ENCODE results near the gene CHI3L2. TPM values are rescaled to one million over a fixed set of nuclear protein-coding genes. Genes with fewer than 3 reads are reported as not detected.

The CHI3L2 gene, protein sequence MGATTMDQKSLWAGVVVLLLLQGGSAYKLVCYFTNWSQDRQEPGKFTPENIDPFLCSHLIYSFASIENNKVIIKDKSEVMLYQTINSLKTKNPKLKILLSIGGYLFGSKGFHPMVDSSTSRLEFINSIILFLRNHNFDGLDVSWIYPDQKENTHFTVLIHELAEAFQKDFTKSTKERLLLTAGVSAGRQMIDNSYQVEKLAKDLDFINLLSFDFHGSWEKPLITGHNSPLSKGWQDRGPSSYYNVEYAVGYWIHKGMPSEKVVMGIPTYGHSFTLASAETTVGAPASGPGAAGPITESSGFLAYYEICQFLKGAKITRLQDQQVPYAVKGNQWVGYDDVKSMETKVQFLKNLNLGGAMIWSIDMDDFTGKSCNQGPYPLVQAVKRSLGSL
- 0.92 and 1.2 TPM in 2 replicates for total RNA-seq (2014; rRNA removed; shearing (Covaris generic))
- polyA plus RNA-seq (2014; cell fraction: nucleus; rRNA removed) = not detected in 2 replicates

DNA sequence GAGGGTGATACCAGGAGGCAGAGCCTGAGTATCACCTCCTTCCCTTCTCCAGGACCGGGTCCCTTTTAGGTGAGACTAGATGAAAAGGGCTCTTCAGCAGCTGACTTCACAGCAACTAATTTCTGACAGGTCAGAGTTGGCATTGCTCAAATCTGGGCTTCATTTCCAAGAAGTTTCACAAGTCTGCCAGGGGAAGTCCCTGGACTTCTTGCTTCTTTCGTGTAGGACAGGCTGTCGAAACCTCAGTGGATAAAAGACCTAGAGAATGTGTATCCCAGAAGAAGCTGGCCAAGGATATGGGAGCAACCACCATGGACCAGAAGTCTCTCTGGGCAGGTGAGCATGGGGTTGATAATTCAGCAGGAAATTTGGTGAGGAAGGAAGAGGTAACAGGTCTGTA lies at the start of gene CHI3L2:
CHI3L2 (plus strand) TSS at position 280 of the 400 bp plus-strand sequence; CDS start at position 297, 17 bp downstream.
- DNase-seq (ENCODE audit: extremely low read depth, low read depth) = no peak

DNA sequence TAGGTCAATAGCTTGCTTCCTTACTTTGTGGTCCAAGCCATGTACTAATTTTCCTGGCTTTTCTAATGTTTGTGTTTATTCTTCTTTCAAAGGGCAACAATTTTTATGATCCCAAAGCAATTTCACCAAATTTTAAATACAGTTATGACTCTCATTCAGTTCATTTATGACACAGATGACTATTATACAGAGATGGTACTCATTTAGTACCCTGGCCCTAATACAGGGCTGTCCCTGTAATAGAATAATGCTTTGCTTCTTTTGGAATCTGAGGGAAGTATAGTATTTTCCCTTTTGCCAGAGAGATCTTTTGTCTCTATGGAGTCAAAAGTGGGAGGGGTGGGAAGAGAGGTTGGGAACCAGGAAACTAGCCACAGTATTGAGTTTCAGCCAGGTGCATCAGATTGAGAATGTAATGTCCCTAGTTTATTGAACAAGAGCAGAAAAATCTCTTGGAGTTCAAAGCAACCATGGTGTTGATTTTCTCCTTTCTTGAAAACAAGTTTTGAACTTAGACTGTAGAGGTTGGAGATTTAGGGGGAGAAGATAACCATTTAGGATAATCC lies 47.5 kb upstream of the CHI3L2 start:
- DNase-seq (ENCODE audit: extremely low read depth, low read depth) = no peak

DNA sequence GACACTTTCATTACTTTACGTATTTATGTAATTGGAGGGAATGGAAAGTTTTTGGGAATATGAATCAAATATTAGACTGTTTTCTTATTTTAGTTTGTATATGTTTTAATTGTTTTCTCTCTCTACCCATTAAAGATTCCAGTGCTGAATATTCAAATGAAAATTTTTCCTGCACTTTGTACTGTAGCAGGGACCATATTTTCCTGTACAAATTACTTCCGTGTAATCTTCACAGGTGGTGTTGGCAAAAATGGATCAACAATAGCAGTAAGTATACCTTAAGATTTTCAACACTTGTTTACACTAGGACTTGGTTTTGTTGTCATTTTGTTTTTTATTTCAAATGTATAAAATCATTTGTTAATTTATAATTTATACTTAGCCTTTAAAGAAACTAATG lies 45.5 kb upstream of the CHI3L2 start:
- no peak for DNase-seq (ENCODE audit: extremely low read depth, low read depth)

DNA sequence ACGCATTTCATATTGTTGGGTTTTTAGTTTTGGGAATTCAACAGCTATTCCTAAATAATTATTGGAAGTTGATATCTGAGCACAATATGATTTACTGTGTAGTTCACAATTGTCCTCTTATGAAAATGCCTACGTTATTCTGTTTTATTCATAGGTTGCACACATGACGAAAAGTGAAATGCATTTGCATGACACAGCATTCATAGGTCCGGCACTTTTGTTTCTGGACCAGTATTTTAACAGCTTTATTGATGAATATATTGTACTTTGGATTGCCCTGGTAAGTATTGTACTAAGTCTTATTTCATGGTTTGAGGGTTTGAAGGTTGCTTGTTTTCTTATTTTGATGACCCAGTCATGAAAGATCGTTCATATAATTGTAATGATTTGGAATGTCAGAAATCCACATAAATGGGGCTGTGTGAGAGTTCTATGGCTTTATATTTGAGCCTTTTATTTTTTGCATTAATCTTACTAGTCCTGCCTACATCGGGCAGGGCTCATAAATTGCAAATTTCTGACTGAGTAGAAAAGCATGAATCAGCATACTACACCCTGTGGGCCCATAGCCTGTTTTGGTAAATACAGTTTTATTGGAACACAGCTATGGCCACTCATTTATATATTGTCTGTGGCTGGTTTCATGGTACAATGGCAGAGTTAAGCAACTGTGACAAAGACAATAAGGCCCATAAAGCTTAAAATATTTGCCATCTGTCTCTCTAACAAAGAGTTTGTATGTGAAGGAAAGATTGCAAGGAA lies 44.0 kb upstream of the CHI3L2 start:
- no peak for DNase-seq (ENCODE audit: extremely low read depth, low read depth)

DNA sequence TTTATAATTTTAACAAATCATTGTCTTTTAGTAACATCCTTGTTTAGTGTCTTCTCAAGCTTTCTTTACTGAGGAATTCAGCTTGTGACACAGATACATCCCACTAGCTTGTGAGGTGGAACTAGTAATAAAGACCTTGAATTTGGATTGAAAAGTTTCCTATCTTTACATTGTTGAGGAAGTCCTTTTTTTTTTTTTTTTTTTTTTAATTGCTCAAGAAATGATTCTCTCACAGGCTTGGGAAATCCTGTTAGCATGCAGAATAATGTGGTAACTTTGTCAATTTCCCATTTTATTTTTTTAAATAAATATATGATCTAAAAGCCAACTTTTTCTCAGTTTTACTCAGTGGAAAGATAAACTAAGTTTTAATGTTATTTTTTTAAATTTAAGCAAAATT lies 42.9 kb upstream of the CHI3L2 start:
- no peak for DNase-seq (ENCODE audit: extremely low read depth, low read depth)

DNA sequence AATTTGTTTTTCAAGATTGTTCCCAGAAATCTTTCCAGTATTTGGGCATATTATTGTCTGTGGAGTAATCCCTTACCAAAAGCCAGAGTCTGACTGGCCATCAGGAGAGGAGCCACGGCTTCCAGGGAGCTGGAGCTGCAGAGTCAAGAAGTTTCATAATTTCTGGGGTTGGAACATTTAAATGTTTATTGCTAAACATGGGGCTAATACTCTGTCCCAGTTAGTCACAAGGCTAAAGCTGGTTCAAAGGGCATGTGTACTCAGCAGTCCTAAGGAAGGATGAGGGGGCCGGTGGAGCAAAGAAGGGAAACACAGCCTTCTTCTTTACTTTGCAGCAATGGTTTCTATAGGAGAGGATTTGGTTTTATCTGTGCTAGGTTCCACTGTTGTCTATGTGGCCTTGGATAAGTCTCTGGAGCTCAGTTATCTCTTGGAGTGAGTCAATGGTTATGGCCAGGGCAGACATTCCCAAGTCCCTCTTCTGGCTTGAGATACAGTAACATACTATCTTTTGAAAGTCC lies 36.5 kb upstream of the CHI3L2 start:
- no peak for DNase-seq (ENCODE audit: extremely low read depth, low read depth)

DNA sequence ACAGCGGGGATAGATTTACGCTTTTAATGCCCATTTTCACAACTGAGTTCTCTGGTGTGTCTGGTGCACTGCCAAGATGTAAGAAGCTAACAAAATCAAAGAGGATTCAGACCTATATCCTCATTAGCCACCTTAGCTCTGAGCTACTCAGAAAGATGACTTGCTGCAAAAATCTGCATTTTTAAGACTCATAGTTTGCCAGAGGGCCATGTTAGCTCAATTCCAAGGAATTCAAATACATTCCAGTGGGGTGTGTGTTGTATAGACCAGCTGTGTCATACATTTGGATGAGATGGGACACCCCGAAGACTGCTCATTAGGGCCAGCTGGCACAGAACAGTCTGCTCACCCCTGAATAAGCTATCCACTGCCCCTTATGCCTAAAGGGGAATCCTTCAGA lies 36.0 kb upstream of the CHI3L2 start:
- DNase-seq (ENCODE audit: extremely low read depth, low read depth) = no peak

DNA sequence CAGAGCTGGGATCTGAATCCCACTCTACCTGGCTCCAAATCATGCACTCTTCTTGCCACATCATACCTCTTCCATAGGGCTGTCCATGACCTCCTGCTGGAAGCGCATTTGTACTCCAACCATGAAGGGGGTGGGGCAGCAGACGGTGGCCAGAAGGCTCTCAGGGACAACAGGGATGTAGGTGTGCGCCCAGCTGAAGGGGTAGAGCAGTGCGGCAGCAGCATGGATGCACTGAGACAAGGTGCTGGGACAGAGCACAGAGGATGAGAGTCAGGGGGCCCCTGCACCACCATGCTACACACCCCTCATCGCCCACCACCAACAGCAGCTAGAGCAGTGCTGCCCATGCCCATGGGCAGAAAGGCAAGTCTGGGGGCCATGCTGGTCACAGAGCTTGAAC lies 35.4 kb upstream of the CHI3L2 start:
- no peak for DNase-seq (ENCODE audit: extremely low read depth, low read depth)

DNA sequence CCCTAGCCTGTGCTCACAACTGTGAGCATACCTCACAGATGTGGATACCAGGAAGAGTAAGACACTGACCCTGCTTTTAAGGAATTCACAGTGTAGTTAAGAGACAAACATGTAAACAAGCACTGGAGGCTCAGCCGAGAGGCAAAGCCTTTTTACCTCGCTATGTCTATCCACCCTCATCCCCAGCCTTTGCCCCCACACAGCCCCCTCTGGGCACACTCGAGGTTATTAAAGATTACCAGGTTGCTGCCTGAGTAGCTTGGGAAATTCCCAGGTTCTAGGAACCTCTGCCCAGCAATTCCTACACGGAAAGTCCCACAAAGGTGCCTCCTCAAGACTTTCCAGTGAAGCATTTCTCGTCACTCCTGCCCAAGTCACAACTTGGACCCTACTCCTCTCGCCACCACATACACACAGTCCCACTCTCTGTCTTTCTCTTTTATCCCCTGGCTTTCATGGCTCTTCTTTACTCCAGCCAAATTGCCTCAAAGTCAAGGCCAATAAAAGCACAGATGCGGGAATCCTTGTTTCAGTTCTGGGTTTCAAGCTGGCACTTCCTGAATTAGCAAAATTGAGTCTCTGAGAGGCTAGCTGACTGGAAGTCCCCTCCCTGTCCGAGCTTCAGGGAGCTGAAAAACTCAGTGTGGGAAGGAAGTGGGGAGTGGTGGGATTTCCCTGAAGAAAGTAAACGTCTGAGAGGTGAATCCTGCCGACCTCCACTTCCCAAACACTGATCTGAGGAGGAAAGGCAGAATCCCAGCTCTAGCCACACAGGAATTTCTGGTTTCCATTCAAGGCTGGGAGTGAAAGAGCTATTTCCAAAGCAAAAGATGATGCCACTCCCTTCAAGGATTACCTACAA lies 34.6 kb upstream of the CHI3L2 start:
- DNase-seq (ENCODE audit: extremely low read depth, low read depth) = no peak

DNA sequence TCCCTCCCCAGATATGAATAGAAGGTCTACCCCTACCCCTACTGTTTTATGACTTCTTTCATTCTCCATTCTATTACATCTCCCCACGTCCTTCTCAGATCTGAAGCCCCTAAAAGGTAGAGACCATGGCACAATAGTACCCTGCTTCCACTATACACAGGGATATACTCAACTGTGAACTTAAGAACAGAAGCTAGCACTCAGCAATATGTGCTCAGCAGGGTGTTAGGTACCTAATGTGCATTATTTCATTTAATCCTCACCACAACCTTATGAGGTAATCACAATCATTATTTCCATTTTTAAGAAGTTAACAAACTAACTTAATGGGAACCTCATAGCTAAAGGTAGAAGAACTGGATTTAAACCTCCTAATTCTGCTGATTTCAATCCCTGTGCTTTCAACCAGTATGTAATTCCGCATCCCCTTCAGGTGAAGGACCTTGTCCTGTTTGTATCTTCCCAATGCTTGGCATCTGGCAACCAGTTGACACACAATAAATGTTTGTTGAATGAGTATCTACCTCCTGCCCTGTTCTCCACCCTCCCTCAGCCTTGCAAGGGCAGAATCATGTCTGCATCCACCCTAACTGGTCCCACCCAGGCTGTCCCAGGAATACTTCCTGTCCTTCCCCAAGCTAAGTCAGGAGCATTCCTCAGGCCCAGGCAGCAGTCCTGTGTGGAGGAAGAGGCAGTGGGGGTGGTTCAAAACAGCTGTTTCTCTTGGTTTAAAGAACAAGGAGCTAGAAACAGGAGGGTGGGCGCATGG lies 33.6 kb upstream of the CHI3L2 start:
- no peak for DNase-seq (ENCODE audit: extremely low read depth, low read depth)

DNA sequence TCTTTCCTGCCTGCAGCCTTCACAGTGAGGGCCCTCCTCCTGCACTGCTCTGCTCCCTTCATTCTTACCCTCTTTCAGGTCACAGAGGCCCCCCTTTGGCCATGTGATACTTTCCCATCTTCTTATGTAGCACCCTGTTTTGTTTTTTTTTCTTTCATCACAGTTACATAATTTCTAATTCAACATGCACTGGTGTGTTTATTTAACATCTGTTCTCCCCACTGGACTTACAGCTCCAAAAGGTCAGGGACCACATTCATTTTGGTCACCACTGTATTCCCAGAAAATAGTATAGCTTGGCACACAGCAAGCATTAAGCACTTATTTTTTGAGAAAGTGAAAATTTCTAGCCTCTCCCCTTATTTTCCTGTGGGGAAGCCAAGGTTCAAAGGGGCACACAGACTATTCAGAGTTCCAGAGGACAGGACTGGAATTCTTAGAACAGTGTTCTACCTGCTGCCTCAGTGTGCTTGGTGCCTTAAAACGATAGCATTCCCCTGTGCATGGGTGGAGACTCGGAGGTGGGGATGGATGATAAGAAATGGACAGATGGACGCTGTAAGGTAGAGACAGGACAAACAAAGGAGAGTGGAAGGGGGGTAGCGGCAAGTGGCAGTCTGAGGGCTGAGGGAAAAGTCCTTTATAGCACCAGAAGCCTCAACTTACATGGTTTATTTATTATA lies 32.4 kb upstream of the CHI3L2 start:
- no peak for DNase-seq (ENCODE audit: extremely low read depth, low read depth)

DNA sequence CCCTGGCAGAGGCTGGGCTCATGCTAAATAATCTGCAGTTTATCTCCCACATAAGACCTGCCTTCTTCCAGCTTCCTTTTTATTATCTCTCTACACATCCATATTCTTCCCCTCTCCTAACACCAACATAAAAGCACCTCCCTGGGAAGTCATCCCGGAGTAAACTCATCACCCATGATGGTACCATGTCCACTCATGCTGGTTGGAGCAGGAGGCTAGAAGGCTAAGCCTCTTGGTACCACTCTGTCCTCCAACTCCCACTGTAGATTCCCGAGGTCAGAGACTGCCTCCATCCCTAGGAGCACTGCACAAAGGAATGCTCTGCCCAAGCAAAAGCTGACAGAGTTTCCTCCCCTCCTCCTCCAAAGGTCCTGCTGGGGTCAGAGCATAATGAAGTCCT lies 31.3 kb upstream of the CHI3L2 start:
- no peak for DNase-seq (ENCODE audit: extremely low read depth, low read depth)

DNA sequence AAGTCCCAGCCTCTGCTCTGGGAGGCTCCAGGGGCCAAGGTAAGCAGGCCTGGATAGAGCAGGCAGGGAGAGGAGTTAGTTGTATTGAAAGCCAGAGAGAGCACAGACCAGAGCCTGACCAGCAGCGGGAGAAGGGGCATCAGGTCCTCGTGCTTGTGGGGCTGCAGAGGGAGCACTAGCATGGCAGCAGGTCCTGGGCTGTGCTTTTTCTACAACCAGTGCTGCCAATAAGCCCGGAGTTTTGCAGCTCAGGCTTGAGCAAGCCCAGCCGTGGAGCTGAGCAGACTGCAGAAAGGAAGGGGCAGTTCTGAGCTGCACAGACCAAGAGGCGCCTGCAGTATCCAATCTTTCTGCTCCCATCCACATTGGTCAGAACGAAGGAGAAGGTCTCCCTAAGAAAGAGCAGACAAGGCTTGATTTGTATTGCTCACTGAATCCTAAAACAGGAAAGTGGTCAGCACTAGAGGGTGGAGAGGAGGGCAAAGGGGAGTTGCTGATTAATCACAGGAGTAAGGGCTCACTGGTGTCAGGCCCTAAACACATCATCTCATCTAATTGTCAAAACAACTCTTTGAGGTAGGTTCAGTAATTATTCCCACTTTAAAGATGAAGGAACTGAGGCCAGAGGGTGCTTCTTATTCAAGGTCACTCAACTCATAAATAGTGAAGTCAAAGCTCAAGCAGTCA lies 29.8 kb upstream of the CHI3L2 start:
- no peak for DNase-seq (ENCODE audit: extremely low read depth, low read depth)

DNA sequence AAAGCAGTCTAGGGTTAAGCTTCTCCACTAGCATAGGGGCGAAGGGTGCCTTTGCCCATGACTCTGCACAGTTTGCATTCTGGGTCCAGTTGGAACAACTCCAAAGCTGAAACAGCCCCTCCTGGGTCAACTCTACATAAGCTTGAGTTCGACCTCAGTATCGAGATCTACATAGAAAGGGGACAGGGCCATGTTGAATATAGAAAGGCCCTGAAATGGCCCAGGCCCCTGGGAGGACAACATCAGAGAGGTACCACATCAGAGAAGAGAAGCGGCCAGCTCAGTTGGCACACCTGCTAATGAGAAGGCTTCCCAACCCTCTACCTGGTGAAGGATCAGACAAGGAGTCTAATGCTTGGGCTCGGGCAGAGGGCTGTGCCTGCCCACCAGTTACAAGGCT lies 28.7 kb upstream of the CHI3L2 start:
- no peak for DNase-seq (ENCODE audit: extremely low read depth, low read depth)

DNA sequence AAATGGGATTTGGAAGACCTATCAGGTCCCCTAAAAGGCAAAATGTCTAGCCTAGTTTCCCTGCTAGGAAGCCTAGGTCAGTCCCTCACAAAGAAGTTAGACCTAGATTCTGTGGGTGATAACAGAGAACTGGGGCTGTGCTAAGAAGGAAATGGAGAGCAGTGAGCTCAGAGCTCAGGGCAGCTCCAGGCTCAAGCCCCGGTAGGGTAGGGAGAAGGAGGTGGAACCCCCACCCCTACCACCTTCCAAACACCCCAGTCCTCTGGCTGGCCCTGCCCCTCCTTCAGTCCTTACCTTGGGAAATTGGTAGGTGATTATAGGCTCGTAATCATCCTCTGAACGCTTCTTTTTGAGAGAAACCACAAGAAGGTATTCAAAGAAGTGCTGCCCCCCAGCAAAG lies 28.2 kb upstream of the CHI3L2 start:
- DNase-seq (ENCODE audit: extremely low read depth, low read depth) = no peak

DNA sequence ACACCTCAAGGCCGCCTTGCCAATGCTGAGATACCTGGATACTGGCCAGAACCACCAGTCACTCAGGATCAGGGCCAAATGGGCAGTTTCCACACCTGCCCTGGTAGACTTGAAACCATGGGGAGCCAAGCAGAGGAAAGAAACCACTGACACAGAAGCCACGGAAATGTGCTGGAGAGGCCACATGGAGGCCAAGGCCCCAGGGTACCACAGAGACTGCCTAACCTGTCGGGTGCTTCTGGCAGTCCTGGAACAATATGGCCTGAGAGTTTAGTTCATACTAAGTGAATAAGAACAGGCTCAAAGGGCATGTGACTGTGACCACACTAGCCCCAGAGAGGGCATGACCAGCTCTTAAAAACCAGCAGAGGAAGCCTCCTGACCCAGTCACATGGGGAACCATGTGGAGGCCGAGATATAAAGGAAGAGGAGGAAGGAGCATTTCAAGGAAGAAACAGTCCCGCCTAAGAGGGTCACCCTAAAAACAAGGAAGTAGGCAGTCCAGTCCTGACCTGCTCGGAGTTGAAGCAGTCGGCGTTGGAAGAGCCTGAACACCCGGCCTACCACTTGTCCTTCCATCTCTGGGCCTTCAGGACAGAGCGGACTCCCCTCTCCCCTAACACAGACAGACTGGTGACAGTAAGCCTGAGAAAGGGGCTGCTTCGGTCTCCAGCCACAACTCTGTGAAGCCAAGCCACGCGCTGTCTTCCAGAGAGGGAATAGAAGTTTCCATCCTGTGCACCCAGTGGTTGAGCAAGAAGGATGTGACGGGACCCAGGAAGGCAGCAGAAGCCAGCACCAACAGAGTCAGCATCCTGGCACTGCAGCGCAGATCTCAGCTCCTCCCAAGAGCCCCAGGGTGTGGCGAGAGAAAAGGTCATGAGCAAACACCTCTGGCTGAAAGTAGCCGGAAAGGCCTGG lies 27.4 kb upstream of the CHI3L2 start, which contains the start of gene DENND2D:
DENND2D (minus strand) TSS at position 766 of the 921 bp plus-strand sequence; CDS start at position 579, 187 bp downstream.
- no peak for DNase-seq (ENCODE audit: extremely low read depth, low read depth)

DNA sequence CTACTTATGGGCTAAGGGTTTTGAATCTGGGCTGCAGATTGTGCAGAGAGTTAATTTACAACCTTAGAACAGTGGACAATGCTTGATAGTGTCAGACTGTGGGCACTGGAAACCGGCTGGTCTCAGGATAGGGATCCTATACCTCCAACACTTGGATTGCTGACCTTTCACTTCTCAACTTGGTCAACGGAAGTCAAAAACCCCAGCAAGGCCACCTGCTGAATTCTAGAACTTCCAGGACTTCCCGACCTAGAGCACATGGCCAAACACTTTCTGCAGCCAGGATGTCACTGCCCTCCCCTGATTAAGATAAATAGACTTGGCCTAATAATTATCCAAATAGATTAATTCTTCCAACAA lies 26.7 kb upstream of the CHI3L2 start:
- no peak for DNase-seq (ENCODE audit: extremely low read depth, low read depth)
